PFSK-1 (cell line): Measurements from ENCODE around the gene SPIRE1.

Source experiments
- FOXP2 ChIP-seq: optimal IDR thresholded peaks from 2 replicates; pipeline ENCODE3; 2011; ENCODE audit warnings: borderline replicate concordance, control low read depth, inconsistent platforms; ENCODE audit not compliant: insufficient read depth; ENCODE audit errors: extremely low read length, extremely low read depth
- POLR2AphosphoS5 ChIP-seq: IDR thresholded peaks from 2 replicates; pipeline ENCODE4 v1.6.1; 2012; ENCODE audit warnings: low read depth, mild to moderate bottlenecking, control low read depth, low read length, moderate library complexity
- SIN3A ChIP-seq: IDR thresholded peaks from 2 replicates; pipeline ENCODE4 v1.6.1; 2012; ENCODE audit warnings: mild to moderate bottlenecking, low read length, moderate library complexity, borderline replicate concordance; ENCODE audit not compliant: insufficient read depth
- TAF1 ChIP-seq: IDR thresholded peaks from 2 replicates; pipeline ENCODE4 v1.6.1; 2012; ENCODE audit warnings: low read length, control low read depth, borderline replicate concordance; ENCODE audit not compliant: insufficient read depth
- TF ChIP-seq, protein P1 (sequence below), 2 experiments: IDR thresholded peaks; 2 replicates each; pipeline versions ENCODE4 v1.6.1 to v1.8.0; 2011 to 2012; ENCODE audit warnings: low read depth in 2 of 2, low read length in 2 of 2, control low read depth in 1 of 2, inconsistent platforms in 1 of 2, mild to moderate bottlenecking in 1 of 2, moderate library complexity in 1 of 2; ENCODE audit not compliant: insufficient read depth in 1 of 2

SPIRE1 gene

DNA sequence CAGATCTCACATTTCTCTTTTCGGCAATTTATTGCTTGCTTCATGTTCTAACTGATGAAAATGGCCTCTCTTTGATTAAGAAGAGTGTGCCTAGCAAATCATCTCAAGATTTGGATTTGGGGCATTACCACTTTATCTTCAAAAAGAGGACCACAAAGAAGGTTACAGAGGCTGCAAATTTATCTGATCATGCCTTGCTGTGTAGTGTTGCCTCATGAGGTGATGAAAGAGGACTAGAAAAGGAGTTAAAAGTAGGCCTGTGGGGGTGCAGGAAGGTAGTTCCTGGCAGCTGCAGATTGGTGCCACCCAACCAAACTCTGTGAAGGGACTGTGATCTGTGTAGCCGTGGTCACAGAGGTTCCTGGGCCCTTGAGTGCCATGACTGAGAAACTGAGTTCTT lies 181.0 kb downstream of the SPIRE1 start:
- no peak for TF ChIP-seq TAF1
- TF ChIP-seq, protein P1, sequence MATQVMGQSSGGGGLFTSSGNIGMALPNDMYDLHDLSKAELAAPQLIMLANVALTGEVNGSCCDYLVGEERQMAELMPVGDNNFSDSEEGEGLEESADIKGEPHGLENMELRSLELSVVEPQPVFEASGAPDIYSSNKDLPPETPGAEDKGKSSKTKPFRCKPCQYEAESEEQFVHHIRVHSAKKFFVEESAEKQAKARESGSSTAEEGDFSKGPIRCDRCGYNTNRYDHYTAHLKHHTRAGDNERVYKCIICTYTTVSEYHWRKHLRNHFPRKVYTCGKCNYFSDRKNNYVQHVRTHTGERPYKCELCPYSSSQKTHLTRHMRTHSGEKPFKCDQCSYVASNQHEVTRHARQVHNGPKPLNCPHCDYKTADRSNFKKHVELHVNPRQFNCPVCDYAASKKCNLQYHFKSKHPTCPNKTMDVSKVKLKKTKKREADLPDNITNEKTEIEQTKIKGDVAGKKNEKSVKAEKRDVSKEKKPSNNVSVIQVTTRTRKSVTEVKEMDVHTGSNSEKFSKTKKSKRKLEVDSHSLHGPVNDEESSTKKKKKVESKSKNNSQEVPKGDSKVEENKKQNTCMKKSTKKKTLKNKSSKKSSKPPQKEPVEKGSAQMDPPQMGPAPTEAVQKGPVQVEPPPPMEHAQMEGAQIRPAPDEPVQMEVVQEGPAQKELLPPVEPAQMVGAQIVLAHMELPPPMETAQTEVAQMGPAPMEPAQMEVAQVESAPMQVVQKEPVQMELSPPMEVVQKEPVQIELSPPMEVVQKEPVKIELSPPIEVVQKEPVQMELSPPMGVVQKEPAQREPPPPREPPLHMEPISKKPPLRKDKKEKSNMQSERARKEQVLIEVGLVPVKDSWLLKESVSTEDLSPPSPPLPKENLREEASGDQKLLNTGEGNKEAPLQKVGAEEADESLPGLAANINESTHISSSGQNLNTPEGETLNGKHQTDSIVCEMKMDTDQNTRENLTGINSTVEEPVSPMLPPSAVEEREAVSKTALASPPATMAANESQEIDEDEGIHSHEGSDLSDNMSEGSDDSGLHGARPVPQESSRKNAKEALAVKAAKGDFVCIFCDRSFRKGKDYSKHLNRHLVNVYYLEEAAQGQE (IDR thresholded peaks at IDR 0.05; ENCODE audit: insufficient read depth in 1 of 2, low read depth in 2 of 2, low read length in 2 of 2) = no peak
- TF ChIP-seq FOXP2 = no peak
- no peak for TF ChIP-seq SIN3A
- TF ChIP-seq POLR2AphosphoS5 = no peak

DNA sequence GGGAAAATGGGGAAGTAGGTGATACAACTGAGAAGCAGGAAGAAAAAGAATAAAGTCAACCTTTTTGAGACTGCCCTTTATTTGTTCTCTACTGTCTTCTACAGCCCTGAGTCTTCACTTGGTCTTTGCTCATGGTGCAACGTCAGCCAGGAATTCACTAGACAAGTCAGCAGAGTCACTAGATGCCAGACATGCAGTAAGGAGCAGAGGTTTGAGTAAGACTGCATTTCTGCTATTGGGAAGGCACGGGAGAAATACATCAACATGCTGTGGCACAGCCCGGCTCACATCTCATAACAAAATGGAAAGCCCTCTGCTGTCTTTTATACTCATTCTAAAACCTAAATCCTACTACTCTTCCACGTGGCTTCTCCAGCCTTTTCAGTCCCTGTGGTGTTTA lies 183.0 kb downstream of the SPIRE1 start:
- TF ChIP-seq POLR2AphosphoS5 (no peak), SIN3A (no peak), FOXP2 (no peak), TAF1 (no peak)
- TF ChIP-seq, protein P1 (IDR thresholded peaks at IDR 0.05; ENCODE audit: insufficient read depth in 1 of 2, low read depth in 2 of 2, low read length in 2 of 2) = no peak

DNA sequence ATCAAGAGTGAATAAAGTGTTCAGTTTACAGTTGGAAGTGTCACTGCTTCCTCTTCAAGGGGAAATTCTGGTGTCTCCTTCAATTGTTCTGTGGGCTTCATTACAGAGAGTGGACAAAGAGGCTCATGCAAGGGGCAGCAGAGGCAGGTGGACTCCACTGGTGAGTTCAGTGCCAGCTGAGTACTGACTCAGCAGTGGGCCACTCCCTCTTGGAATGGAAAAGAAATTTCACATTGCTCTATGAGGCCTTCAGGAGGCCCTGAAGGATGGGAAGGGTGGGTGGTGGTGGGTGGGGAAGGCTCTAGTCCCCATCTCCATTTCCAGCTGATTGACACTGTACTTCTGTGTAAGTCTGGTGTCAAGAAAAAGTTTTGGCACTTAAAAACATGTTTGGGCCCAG lies 183.8 kb downstream of the SPIRE1 start:
- TF ChIP-seq TAF1 (no peak), FOXP2 (no peak), SIN3A (no peak), POLR2AphosphoS5 (no peak)
- TF ChIP-seq, protein P1 (IDR thresholded peaks at IDR 0.05; ENCODE audit: insufficient read depth in 1 of 2, low read depth in 2 of 2, low read length in 2 of 2) = no peak

DNA sequence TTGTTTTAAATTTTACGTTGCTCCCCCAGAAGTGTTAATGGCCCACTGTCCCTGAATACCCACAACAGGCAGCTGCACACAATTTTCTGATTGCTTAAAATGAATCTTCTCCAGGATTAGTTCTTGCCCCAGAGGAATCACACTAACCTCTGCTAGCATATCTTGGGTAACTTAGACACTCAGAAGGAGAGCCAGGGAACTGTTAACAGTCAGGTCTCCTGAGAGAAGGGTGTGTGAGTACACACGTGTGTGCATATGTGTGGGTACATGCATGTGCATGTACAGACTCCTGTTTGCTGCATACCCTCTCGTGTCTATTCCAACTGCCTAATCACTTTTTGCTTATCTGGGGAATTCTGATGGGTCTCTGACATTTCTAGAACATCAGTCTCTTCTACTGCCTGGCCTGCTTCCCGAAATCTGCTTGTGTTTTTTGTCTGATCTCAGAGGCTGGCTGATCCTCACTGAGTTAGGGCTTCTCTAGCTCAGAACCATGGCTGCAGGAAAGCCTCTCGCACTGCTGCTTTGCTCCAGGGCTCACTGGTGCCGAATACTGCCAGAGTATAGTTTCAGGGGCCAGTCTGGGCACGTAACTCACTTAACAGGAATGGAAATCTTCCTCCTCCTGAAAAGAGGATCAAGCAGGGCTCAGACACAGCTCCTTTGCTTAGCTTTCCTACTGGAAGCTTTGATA lies 187.4 kb downstream of the SPIRE1 start:
- TF ChIP-seq SIN3A (no peak), POLR2AphosphoS5 (no peak), TAF1 (no peak), FOXP2 (no peak)
- TF ChIP-seq, protein P1 (IDR thresholded peaks at IDR 0.05; ENCODE audit: insufficient read depth in 1 of 2, low read depth in 2 of 2, low read length in 2 of 2) = no peak
